GM18520 (cell line): Measurements from ENCODE around the gene PDSS2.

Experiments used
- ATAC-seq: cut with Tn5 transposase; IDR thresholded peaks from one replicate; pipeline ENCODE4 v1.9.1; 2021; ENCODE audit not compliant: unreplicated experiment

PDSS2 gene

DNA sequence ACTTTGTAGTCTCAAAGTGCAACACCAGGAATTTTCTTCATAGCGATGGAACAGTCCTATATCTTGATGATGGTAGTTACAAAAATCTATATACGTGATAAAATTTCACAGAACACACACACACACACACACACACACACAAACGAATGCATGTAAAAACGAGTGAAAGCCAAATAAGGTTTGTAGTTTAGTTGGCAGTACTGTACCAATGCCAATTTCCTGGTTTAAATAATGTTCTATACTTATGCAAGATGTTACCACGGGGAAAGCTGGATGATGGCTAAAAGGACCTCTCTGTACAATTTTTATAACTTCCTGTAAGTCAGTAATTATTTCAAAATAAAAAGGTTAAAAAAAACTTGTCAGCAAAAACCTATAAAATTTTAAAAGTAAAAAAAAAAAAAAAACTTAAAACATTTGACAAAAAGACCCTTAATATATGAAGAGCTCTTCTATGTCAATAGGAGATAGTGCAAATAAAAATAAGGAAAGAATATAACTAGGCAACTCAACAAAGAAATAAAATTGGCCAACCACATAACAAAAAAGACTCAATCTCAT lies 37.6 kb downstream of the PDSS2 start:
- ATAC-seq = no peak

DNA sequence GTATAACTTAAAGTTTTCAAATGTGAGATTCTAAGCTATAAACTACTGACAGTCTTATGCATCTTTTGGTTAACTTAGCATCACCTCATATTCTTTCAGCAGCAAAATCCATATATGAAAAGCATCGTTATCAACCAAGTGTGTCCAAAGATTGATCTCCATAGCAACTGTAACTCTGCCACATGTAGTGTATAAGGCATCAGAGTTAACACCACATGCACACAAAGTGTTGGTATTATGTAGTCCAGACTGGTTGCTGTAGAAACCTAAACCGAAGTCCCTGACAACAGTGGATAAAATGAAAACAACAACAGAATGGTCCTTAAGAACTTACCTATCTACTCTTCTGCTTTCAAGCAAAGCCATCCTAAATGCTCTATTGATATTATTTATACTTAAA lies 39.6 kb downstream of the PDSS2 start:
- ATAC-seq = no peak

DNA sequence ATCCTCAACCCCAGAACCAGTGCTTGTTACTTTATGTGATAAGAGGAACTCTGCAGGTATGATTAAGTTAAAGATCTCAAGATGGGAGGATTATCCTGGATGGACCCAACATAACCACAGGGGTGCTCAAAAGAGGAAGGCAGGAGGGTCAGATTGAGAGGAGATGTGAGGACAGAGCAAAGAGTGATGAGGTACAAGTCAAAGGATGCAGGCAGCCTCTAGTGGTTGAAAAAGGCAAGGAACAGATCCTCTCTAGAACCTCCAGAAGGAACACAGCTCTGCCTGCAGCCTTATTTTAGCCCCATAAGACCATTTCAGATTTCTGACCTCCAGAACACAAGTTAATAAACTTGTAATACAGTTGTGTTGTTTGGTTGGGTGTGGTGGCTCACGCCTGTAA lies 41.2 kb downstream of the PDSS2 start:
- no peak for ATAC-seq

DNA sequence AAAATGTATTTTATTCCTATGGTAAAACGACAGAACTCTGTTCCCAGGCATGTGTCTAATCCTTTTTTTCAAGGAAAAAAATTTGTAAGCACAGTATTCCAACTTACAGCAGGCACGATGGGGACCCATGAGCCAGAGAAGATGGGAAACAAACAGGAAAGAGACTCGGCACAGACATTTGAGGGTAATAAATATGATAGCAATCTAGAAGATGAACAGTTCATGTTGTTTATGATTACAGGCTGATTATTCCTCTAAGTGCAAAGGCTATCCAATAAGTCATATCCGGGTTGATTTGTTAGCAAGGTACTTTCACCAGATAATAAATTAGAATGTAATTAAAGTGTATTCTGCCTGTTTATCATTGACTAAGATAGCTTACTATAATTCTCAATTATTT lies 43.2 kb downstream of the PDSS2 start:
- ATAC-seq = no peak

DNA sequence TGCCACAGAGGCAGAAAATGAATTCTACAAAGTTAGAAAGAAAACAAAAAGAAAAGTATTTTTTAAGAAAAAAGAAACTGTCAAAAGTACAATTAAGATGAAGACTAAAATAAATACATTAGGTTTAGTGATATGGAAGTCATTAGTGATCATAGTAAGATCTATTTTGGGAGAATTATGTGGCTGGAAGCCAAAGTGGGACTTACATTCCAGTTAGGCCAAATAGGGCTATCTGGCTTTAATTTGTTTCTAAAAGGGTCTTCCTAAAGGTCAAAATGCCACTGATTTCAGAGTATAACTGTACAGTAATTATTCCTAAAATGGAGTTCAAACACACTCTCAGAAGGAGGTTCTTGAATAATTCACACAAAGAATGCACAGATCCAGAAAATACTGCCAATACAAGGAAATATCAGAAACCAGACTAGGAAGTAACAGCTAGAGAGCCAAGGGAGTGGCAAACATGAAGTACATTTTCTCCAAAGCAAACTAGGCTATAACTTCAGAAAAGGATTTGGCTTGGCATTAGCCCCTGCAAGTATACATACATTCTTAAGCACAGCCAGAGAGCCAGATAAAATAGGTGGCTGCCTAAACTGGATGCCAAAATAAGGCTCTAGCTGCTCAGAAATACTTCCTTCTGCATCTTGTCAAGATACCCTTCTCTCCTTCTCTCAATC lies 45.3 kb downstream of the PDSS2 start:
- ATAC-seq = no peak

DNA sequence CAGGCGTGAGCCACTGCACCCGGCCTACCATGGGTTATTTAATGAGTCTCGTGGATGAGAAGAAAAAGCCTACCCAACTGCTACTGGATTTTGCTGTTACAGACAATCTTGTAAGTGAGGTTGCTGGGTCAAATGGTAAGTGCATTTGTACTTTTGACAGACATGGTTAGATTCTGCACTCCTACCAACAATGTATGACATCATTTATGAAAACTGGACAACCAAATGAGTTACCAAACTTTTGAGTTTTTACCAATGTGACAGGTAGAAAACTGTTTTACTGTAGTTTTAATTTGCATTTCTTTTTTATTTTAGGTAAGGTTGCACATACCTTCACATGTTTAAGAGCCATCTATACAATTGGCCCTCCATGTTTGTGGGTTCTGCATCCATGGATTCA lies 48.2 kb downstream of the PDSS2 start:
- ATAC-seq = no peak

DNA sequence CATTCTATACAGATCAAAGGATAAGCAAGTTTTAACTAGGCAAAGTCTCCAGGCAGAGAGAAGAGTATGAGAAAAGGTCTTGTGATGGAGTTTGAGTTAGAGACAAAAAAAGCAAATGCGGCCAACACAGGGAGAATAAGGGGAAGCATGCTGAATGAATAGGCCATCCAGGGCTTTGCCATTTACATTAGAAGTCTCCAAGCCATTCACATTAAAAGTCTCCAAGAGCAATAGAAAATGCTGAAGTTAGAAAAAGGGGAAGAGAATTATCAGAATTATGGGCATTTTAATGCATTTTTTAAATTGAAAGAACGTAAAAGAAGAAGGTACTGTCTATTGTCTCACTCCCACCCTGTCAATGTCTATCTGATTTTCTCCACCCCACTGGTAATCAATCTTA lies 49.4 kb downstream of the PDSS2 start:
- ATAC-seq = no peak

DNA sequence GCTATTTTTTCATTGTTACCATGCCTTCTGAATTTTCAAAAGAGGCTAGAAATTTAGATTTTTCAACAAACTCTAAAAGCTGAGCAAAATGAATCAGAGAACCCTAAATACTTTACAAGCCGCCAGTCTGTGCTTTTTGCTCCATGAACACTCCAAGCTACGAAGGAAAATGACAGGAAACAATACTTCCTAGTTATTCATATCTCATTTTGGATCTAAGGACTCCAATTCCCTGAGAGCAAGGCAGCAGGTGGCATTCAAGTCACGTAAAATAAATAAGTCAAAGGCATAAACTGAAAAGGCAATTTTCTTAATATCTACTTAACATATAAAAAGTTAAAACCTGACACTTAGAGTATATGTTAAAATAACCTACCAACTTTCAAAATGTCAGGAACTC lies 50.6 kb downstream of the PDSS2 start:
- no peak for ATAC-seq

DNA sequence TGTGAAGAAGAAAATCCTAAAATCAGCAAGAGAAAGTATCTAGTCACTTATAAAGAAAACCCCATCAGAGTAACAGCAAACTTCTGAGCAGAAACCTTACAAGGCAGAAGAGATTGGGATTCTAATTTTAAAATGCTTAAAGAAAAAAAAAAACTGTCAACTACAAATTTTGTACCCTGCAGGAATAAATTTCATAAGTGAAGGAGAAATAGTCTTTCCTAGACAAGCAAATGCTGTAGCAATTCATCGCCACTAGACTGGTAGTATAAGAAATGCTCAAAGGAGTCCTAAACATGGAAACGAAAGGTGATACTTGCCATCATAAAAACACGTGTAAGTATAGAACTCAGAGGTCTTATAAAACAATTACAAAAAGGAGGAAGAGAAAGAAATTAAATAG lies 54.4 kb downstream of the PDSS2 start:
- no peak for ATAC-seq

DNA sequence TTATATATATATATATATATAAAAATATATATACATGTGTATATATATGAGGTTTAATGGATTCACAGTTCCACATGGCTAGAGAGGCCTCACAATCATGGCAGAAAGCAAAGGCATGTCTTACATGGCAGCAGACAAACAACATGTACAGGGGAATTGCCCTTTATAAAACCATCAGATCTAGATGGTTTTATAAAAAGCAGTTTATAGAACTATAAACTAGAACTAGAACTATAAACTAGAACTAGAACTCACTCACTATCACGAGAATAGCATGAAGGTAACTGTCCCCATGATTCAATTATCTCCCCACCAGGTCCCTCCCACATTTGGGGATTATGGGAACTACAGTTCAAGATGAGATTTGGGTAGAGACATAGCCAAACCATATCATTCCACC lies 56.8 kb downstream of the PDSS2 start:
- no peak for ATAC-seq

DNA sequence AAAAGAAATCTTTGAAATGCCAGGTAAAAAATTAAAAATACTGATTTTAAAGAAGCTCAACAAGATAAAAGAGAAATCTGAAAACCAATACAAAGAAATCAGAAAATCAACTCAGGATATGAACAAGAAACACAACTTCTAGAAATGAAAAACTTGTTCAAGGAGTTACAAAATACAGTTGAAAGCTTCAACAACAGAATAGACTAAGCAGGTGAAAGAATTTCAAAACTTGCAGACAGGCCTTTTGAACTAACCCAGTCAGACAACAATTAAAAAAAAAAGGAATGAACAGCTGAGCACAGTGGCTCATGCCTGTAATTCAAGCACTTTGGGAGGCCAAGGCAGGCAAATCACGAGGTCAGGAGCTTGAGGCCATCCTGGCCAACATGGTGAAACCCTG lies 57.8 kb downstream of the PDSS2 start:
- ATAC-seq = no peak

DNA sequence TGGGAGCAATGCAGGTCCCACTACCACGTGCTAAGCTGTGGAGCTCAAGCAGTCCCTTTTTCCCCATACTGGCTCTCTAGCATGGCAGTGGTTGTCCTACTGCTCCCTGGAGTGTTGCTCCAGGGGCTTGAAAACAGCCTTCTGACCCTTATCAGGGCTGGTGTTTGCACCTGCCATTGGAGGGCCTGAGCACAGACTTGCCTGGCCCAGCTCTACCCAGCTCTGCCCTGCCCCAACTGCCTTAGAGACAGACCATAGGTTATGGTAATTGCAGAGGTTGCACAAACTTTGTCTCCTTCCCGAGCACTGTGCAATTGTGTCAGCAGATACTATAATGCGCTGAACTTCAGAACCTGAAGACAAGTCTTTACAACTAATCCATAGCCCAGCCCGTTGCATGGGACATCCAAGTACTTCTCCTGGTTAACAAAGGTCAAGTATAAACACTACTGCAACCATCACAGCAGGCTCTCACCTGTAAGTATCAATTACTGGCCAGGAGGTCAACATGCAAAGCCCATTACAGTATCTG lies 58.7 kb downstream of the PDSS2 start:
- no peak for ATAC-seq

DNA sequence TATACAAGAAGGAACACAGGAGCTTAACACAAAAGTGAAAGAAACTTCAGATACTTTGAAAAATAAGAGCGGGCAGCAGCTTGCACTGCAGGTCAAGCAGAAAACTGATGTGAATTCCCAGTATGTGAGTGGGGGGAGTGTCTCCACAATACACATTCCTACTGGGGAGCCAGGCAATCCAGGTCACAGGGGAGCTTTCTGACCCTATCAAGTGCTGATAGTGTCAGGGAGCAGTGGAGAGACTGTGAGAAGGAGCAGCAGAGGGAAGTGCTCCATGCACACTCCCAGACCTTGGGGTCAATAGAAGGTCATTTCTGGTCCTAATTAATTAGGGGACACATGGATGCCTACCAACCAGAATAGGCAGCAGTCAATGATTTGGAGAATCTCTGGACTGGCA lies 59.4 kb downstream of the PDSS2 start:
- ATAC-seq = no peak

DNA sequence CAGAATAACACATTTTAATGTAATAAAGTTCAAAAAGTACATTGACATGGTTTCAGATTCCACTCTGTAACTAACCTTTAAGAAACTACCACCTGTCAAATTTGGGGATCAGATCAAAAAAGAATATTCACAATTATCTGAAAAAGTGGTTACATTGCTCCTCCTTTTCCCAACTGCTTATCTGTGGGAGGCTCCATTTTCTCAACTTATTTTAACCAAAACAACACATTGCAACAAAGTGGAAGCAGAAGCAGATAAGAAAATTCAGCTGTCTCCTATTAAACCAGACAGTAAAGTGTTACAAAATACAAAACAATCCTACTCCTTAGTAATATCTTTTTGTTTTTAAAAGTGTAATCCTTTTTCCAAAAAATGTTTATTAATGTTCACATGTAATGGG lies 61.4 kb downstream of the PDSS2 start:
- ATAC-seq = no peak

DNA sequence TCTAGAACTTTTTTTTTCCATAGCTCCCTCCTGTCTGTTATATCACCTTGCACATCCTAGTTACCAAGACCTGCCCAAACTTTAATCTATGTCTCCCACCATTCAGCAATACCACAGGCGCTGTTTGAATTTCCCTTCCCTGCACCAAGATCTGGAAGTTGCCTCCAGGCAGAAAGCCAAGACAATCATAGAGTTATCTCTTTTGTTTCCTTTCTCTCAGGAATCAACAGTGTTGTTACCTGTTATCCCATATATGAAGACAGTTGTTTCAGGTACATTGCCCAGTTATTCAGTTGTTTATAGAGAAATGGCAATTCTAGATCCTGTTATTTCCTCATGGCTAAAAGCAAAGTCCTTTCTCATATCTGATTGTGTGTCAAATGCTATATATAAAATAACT lies 63.2 kb downstream of the PDSS2 start:
- no peak for ATAC-seq

DNA sequence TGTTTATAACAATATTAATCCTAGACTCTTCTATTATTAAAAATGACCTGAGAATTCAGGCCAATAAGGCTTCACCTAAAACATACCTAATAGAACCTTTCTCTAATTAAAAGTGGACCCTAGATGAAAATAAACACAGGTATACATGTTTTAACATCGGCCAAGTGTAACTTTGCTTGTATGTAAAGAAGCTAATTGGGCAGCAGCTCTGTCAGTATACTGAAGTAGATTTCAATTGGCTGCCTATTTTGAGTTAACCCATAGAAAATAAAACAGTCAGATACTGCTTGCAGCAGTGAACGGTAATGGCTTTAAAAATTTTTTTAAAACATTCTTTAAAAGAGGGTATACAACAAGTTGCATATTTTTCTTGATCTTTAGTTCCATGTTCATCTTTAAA lies 67.3 kb downstream of the PDSS2 start:
- no peak for ATAC-seq

DNA sequence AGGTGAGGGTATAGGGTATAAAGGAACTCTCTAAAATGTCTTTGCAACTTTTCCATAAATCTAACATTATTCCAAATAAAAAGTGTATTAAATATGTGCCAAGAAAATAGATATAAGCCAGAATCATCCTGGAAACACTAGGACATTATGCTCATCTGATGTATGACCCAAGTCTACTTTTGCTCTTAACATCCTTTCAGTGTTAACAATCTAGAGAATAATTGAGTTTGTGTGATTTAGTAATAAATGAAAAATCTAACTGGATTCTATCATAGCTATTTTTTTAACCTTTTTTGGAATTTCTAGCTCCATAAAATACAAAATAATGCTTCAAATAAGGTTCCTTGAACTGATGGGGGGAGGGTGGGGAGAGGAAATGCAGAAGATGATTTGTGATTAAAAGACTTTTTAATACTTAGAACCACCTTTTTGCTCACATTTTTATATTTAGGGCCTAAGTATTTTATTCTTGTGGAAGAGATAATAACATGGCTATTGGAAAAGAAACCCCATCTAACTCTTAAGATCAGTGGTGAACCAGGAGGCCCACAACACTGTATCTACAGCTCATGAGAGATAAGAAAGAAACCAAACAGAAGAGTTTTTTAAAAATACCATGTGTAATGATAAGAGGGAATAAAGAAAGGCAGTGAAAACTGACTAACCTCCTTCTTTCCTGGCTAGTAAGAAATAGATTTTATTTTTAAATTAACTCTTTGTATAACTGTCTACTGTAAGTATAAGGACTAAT lies 68.5 kb downstream of the PDSS2 start:
- ATAC-seq = no peak

DNA sequence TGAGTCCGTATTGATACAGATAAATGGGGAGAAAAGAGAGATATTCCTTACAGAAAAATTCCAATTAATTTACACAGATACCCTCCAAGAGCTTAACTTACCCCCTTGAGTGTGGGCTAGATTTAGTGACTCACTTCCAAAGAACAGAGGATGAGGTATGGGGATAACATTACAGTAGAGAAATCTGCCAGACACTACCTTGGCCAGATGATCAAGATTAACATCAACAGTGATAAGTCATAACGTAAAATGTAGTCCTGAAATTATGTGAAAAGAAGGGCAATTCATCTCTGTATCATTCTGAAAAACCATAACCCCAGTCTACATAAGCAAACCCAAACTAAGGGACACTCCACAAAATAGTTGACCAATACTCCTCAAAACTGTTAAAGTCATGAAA lies 69.3 kb downstream of the PDSS2 start:
- ATAC-seq = no peak

DNA sequence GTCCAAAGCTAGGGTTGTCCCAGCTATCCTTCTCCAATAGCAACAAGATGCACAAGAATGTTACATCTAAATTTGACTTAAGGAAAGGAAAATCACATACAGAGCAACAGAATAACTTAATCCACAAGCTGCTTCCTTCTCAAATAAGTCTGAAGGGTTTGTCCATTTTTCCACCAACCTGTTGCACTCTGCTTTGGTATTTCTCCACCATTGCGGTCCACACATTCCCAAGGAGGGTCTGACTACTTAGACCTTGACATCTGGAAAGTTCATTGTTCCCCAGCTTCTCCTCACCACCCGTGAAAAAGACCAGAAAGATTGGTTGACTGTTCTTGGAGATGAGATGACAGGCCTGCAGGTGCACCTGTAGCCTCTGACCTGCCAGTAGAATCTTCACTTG lies 72.5 kb downstream of the PDSS2 start:
- ATAC-seq = no peak

DNA sequence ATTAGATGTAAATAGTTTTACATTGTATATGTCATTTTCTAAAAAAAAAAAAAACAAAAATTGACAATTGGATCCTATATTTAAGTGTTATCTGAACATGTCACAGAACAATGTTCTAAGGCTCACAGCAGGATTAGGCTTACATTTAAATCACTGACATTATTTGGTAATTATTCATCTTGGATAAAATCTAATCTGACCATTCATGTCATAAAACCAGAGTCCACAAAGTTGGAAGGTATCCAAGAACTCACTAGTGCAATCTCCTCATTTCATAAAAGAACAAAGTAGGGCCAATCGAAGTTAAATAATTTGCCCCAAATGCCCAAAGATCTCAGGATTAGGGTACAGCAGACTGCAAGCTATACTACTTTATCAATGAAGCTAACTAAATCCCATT lies 73.0 kb downstream of the PDSS2 start:
- ATAC-seq = no peak

DNA sequence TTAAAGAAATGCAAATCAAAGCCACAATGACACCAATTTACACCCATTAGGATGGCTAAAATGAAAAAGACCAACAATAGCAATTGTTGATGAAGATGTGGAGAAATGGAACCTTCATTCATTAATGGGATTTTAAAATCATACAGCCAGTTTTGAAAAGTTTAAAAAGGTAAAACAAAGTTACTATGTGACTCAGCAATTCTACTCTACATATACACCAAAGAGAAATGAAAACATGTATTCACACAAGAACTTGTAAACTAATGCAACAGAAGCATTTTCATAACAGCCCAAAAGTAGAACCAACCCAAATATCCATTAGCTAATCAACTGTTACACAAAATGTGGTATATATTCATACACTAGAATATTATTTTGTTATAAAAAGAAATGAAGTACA lies 75.7 kb downstream of the PDSS2 start:
- ATAC-seq = no peak

DNA sequence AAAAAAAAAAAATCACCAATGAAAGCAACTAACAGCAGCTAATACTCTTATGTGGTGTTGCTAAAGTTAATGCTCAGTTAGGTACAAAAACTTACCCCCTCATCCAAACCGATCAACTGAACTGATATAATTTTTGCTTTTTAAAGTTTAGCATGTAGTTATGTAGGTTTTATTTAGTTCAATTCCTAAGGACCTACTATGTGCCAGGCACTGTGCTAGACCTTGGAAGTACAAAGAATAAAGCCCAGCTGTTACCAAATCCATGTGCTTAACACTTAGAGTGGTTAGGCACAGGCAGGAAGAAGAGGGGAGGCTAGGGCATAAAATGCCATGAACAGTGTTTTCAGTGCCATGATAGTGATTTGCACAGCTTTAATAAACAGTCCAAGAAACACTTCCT lies 85.1 kb downstream of the PDSS2 start:
- ATAC-seq = no peak
